Bronchial epithelial cell (primary cell): ENCODE measurements around the gene RYR2. TPM values are rescaled to one million over a fixed set of nuclear protein-coding genes. Genes with fewer than 3 reads are reported as not detected.
"Not testable (repeated sequence)": the region's sequence is repeated elsewhere in the genome, so short reads cannot be mapped to it uniquely, and the experiment has no call there.

Experiments
- DNase-seq: peaks from one replicate; pipeline ENCODE4 v3.0.0-alpha.2; 2010; ENCODE audit warnings: low read depth
- FAIRE-seq: peaks from 2 replicates; lab custom pipeline; 2011; peaks lifted over from hg19 to GRCh38; lab: Jason Lieb, UNC
- H3K27me3 ChIP-seq: 2 replicates; pipeline ENCODE4 v1.5.1; 2011; ENCODE audit warnings: low read length; ENCODE audit not compliant: control insufficient read depth, insufficient read depth
- H3K36me3 ChIP-seq: 2 replicates; pipeline ENCODE4 v1.5.1; 2011; ENCODE audit warnings: low read length; ENCODE audit not compliant: control insufficient read depth, insufficient read depth
- H3K4me3 ChIP-seq: 2 replicates; pipeline ENCODE4 v1.5.1; 2011; ENCODE audit warnings: mild to moderate bottlenecking, low read depth, low read length, control low read depth
- total RNA-seq: library from RNA; depleted of rRNA; stranded (reverse); fragments of >200 nt; gene quantifications from 2 replicates; pipeline ENCODE4 v1.2.1, GENCODE V29; 2014
- TF ChIP-seq, protein P1 (sequence below): IDR thresholded peaks from 2 replicates; pipeline ENCODE4 v1.5.1; 2011; ENCODE audit warnings: mild to moderate bottlenecking, moderate library complexity, low read length, control low read depth, inconsistent platforms; ENCODE audit not compliant: insufficient read depth, severe bottlenecking

RYR2 gene
- total RNA-seq, 1 donor from 2014 or later: not detected

GRCh38 chr1:237832858-237833257 lies 790.9 kb downstream of the RYR2 start:
- TF ChIP-seq, protein P1, sequence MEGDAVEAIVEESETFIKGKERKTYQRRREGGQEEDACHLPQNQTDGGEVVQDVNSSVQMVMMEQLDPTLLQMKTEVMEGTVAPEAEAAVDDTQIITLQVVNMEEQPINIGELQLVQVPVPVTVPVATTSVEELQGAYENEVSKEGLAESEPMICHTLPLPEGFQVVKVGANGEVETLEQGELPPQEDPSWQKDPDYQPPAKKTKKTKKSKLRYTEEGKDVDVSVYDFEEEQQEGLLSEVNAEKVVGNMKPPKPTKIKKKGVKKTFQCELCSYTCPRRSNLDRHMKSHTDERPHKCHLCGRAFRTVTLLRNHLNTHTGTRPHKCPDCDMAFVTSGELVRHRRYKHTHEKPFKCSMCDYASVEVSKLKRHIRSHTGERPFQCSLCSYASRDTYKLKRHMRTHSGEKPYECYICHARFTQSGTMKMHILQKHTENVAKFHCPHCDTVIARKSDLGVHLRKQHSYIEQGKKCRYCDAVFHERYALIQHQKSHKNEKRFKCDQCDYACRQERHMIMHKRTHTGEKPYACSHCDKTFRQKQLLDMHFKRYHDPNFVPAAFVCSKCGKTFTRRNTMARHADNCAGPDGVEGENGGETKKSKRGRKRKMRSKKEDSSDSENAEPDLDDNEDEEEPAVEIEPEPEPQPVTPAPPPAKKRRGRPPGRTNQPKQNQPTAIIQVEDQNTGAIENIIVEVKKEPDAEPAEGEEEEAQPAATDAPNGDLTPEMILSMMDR: no peak
- no peaks in the 10 kb centered on the region for H3K36me3 ChIP-seq
- no peak overlapping the region for H3K4me3 ChIP-seq
- no peak for DNase-seq
- no peak for FAIRE-seq
- no peaks in the 10 kb centered on the region for H3K27me3 ChIP-seq

DNA sequence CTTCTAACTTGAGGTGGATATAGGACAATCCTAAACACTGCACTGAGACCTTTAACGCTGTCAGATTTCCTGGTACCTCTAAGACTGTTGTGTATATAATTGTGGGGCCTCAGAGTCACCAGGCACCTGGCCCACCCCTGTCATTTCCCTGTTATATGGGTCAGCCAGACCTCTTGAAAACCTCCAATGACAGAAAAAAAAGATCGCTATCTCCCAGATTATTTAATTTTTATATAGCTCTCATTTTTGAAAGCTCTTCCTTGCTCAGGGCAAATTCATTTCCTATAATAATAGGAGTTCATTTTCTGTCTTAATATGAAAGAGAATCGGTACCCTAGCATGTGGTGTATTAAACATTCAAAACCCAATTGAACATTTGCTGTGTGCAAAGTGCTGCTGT lies 792.1 kb downstream of the RYR2 start:
- DNase-seq (no peak), FAIRE-seq (no peak)
- Histone ChIP-seq H3K36me3 (no peaks in the 10 kb centered on the region), H3K4me3 (no peak overlapping the region), H3K27me3 (no peaks in the 10 kb centered on the region)
- TF ChIP-seq, protein P1: no peak

- no peaks in the 10 kb centered on the region for H3K36me3 ChIP-seq
- H3K27me3 ChIP-seq: no peaks in the 10 kb centered on the region
- no peak for DNase-seq
- no peak for FAIRE-seq
- TF ChIP-seq, protein P1: no peak
- H3K4me3 ChIP-seq: no peak overlapping the region
Observed at GRCh38 chr1:237834461-237834860, 792.5 kb downstream of the RYR2 start.

GRCh38 chr1:237838320-237838719 lies 796.3 kb downstream of the RYR2 start:
- TF ChIP-seq, protein P1: no peak
- FAIRE-seq (peak; percentile 23), DNase-seq (no peak)
- no peaks in the 10 kb centered on the region for H3K27me3 ChIP-seq
- H3K36me3 ChIP-seq: no peaks in the 10 kb centered on the region
- no peak overlapping the region for H3K4me3 ChIP-seq

DNA sequence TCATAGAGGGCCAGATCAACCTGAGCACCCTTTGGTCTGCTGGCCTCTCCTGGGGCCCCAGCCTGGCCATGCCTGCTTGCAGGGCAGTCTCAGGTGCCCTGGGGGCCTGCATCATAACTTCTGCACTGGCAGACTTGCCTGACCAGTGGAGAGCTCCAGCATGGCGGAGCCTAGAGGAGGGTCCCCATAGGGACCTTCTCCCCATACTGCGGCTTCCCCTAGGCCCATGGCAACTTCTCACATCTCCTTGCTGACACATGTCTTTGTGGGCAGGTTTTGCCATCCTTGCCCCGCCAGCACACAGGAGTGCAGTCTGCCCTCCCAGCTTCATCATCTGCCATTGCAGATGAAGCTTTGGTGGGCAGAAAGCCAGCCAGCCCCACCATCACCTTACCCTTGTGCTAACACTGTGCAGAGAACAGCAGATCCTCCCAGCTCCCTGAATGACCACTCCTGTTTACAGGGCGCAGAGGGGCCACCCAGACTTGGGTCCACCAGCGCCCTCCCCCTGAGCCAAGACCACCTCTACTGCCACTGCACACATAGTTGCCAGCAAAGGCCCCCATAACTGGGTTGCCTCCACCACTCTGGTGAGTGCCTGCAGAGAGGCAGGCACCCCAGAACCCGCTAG lies 797.0 kb downstream of the RYR2 start:
- no peaks in the 10 kb centered on the region for H3K36me3 ChIP-seq
- FAIRE-seq (no peak), DNase-seq (no peak)
- TF ChIP-seq, protein P1: no peak
- H3K4me3 ChIP-seq: no peak overlapping the region
- H3K27me3 ChIP-seq: no peaks in the 10 kb centered on the region

- DNase-seq: no peak
- no peak overlapping the region for H3K4me3 ChIP-seq
- no peaks in the 10 kb centered on the region for H3K27me3 ChIP-seq
- TF ChIP-seq, protein P1: no peak
- H3K36me3 ChIP-seq: no peaks in the 10 kb centered on the region
- no peak for FAIRE-seq
Observed at GRCh38 chr1:237841485-237841884, 799.5 kb downstream of the RYR2 start.

GRCh38 chr1:237843516-237843915 lies 801.5 kb downstream of the RYR2 start:
- FAIRE-seq, H3K36me3 ChIP-seq: not testable (repeated sequence)

More at GRCh38 chr1:237843516-237843915, 801.5 kb downstream of the RYR2 start:
- not testable (repeated sequence) for H3K27me3 ChIP-seq, DNase-seq, H3K4me3 ChIP-seq
